ENCODE data around the gene TNFAIP1.

- TF ChIP-seq, protein P1, sequence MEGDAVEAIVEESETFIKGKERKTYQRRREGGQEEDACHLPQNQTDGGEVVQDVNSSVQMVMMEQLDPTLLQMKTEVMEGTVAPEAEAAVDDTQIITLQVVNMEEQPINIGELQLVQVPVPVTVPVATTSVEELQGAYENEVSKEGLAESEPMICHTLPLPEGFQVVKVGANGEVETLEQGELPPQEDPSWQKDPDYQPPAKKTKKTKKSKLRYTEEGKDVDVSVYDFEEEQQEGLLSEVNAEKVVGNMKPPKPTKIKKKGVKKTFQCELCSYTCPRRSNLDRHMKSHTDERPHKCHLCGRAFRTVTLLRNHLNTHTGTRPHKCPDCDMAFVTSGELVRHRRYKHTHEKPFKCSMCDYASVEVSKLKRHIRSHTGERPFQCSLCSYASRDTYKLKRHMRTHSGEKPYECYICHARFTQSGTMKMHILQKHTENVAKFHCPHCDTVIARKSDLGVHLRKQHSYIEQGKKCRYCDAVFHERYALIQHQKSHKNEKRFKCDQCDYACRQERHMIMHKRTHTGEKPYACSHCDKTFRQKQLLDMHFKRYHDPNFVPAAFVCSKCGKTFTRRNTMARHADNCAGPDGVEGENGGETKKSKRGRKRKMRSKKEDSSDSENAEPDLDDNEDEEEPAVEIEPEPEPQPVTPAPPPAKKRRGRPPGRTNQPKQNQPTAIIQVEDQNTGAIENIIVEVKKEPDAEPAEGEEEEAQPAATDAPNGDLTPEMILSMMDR (conservative IDR thresholded peaks at IDR 0.05; ENCODE audit: low read depth, low read length) = no peak
- TF ChIP-seq EZH2phosphoT487 (IDR thresholded peaks at IDR 0.05; ENCODE audit: borderline replicate concordance, low read length) = no peak
- no peak for TF ChIP-seq EZH2 (IDR thresholded peaks at IDR 0.05; ENCODE audit: low read length, unreplicated experiment)
These were observed 19.5 kb upstream of the TNFAIP1 start for GRCh38 chr17:28315846-28316705.

Data from PC-3 (cell line).